WTC11 (cell line): ENCODE results near the gene LSM7. TPM values are rescaled to one million over a fixed set of nuclear protein-coding genes. Genes with fewer than 3 reads are reported as not detected.

Experiments
- ATAC-seq: fragments of 200-7000 bp; cut with Tn5 transposase; 2 replicates; pipeline ENCODE4 v1.10.0; 2021; ENCODE audit warnings: mild to moderate bottlenecking, moderate library complexity
- CTCF ChIA-PET: fragments of 300-600 bp; sonication (Branson Sonifier 250); formaldehyde crosslinking; loops from one replicate; lab custom pipeline; 2021; ENCODE audit warnings: antibody characterized with exemption; lab: Charles Lee
- POLR2A ChIA-PET: fragments of 350-600 bp; sonication (Branson Sonifier 250); formaldehyde crosslinking; loops from one replicate; lab custom pipeline; 2021; ENCODE audit warnings: antibody characterized with exemption; lab: Charles Lee
- DNase-seq: peaks from one replicate; pipeline ENCODE4 v3.0.0; 2021; ENCODE audit warnings: low spot score
- H3K27ac Mint-ChIP-seq: 2 replicates; pipeline ENCODE4 v1.8.0; 2021; ENCODE audit warnings: mixed read lengths
- H3K27me3 Mint-ChIP-seq: 2 replicates; pipeline ENCODE4 v1.8.0; 2021; ENCODE audit warnings: low read depth, mild to moderate bottlenecking, moderate library complexity, mixed read lengths
- H3K36me3 Mint-ChIP-seq: 2 replicates; pipeline ENCODE4 v1.8.0; 2021; ENCODE audit warnings: mixed read lengths
- H3K4me1 Mint-ChIP-seq: 2 replicates; pipeline ENCODE4 v1.8.0; 2022; ENCODE audit warnings: mixed read lengths
- H3K4me3 Mint-ChIP-seq: 2 replicates; pipeline ENCODE4 v1.8.0; 2021; ENCODE audit warnings: mild to moderate bottlenecking, moderate library complexity, mixed read lengths
- H3K9me3 Mint-ChIP-seq: 2 replicates; pipeline ENCODE4 v1.8.0; 2021; ENCODE audit warnings: mixed read lengths
- ATF1 ChIP-seq: sonication (generic); formaldehyde crosslinking; IDR thresholded peaks from 2 replicates; pipeline ENCODE4 v1.8.1; 2023; ENCODE audit warnings: mild to moderate bottlenecking, moderate library complexity, missing genetic modification reagents
- CDX4 ChIP-seq: fragments of 250-450 bp; sonication (Bioruptor Pico); IDR thresholded peaks from 2 replicates; pipeline ENCODE4 v1.9.0; 2021; ENCODE audit warnings: moderate library complexity, mild to moderate bottlenecking, inconsistent platforms, borderline replicate concordance
- ELF4 ChIP-seq: sonication (generic); formaldehyde crosslinking; IDR thresholded peaks from 2 replicates; pipeline ENCODE4 v1.8.1; 2022; ENCODE audit warnings: low read depth, mild to moderate bottlenecking, moderate library complexity, missing genetic modification reagents
- HMGA2 ChIP-seq: fragments of 250-450 bp; sonication (Bioruptor Pico); IDR thresholded peaks from 2 replicates; pipeline ENCODE4 v1.4.0; 2021; ENCODE audit warnings: mild to moderate bottlenecking, moderate library complexity
- HMGXB4 ChIP-seq: sonication (generic); formaldehyde crosslinking; IDR thresholded peaks from 2 replicates; pipeline ENCODE4 v1.8.1; 2023; ENCODE audit warnings: mild to moderate bottlenecking, moderate library complexity, missing genetic modification reagents
- JUN ChIP-seq: sonication (generic); formaldehyde crosslinking; IDR thresholded peaks from 2 replicates; pipeline ENCODE4 v1.8.0; 2023; ENCODE audit warnings: mild to moderate bottlenecking, missing genetic modification reagents
- MYBL2 ChIP-seq: sonication (generic); formaldehyde crosslinking; IDR thresholded peaks from 2 replicates; pipeline ENCODE4 v1.8.1; 2023; ENCODE audit warnings: mild to moderate bottlenecking, moderate library complexity, missing genetic modification reagents
- NFATC4 ChIP-seq: fragments of 250-450 bp; sonication (Bioruptor Pico); IDR thresholded peaks from 2 replicates; pipeline ENCODE4 v1.9.0; 2021; ENCODE audit warnings: mild to moderate bottlenecking
- OVOL2 ChIP-seq: fragments of 250-450 bp; sonication (Bioruptor Pico); IDR thresholded peaks from 2 replicates; pipeline ENCODE4 v1.9.0; 2021; ENCODE audit warnings: mild to moderate bottlenecking, borderline replicate concordance
- SMAD4 ChIP-seq: sonication (generic); formaldehyde crosslinking; IDR thresholded peaks from 2 replicates; pipeline ENCODE4 v1.8.0; 2022; ENCODE audit warnings: mild to moderate bottlenecking, missing genetic modification reagents
- SP1 ChIP-seq: sonication (generic); formaldehyde crosslinking; conservative IDR thresholded peaks from 2 replicates; pipeline ENCODE4 v1.8.1; 2022; ENCODE audit warnings: missing genetic modification reagents
- ZBTB21 ChIP-seq: sonication (generic); formaldehyde crosslinking; IDR thresholded peaks from 2 replicates; pipeline ENCODE4 v1.8.1; 2023; ENCODE audit warnings: mild to moderate bottlenecking, missing genetic modification reagents, borderline replicate concordance
- ZNF263 ChIP-seq: sonication (generic); formaldehyde crosslinking; IDR thresholded peaks from 2 replicates; pipeline ENCODE4 v1.8.1; 2022; ENCODE audit warnings: low read depth, mild to moderate bottlenecking, moderate library complexity, missing genetic modification reagents
- ZNF671 ChIP-seq: fragments of 250-450 bp; sonication (Bioruptor Pico); IDR thresholded peaks from 2 replicates; pipeline ENCODE4 v1.8.0; 2021; ENCODE audit warnings: mild to moderate bottlenecking
- total RNA-seq: library from RNA; stranded (reverse); gene quantifications from 3 replicates; pipeline ENCODE4 v1.2.3, GENCODE V29; 2021
- TF ChIP-seq, protein P1 (sequence below): sonication (generic); formaldehyde crosslinking; IDR thresholded peaks from 2 replicates; pipeline ENCODE4 v1.8.0; 2023; ENCODE audit warnings: missing genetic modification reagents
- TF ChIP-seq, protein P2 (sequence below): fragments of 250-450 bp; sonication (Bioruptor Pico); IDR thresholded peaks from 2 replicates; pipeline ENCODE4 v1.9.0; 2021; ENCODE audit warnings: mild to moderate bottlenecking
- TF ChIP-seq, protein P3 (sequence below): sonication (generic); formaldehyde crosslinking; IDR thresholded peaks from 2 replicates; pipeline ENCODE4 v1.8.0; 2023; ENCODE audit warnings: mild to moderate bottlenecking, missing genetic modification reagents
- TF ChIP-seq, protein P4 (sequence below): sonication (generic); formaldehyde crosslinking; IDR thresholded peaks from 2 replicates; pipeline ENCODE4 v1.8.1; 2023; ENCODE audit warnings: mild to moderate bottlenecking, missing genetic modification reagents, moderate library complexity
- TF ChIP-seq, protein P5 (sequence below): sonication (generic); formaldehyde crosslinking; IDR thresholded peaks from 2 replicates; pipeline ENCODE4 v1.8.0; 2022; ENCODE audit warnings: missing genetic modification reagents

LSM7 gene
- total RNA-seq, 1 experiment from 2014 or later: 245 TPM

DNA sequence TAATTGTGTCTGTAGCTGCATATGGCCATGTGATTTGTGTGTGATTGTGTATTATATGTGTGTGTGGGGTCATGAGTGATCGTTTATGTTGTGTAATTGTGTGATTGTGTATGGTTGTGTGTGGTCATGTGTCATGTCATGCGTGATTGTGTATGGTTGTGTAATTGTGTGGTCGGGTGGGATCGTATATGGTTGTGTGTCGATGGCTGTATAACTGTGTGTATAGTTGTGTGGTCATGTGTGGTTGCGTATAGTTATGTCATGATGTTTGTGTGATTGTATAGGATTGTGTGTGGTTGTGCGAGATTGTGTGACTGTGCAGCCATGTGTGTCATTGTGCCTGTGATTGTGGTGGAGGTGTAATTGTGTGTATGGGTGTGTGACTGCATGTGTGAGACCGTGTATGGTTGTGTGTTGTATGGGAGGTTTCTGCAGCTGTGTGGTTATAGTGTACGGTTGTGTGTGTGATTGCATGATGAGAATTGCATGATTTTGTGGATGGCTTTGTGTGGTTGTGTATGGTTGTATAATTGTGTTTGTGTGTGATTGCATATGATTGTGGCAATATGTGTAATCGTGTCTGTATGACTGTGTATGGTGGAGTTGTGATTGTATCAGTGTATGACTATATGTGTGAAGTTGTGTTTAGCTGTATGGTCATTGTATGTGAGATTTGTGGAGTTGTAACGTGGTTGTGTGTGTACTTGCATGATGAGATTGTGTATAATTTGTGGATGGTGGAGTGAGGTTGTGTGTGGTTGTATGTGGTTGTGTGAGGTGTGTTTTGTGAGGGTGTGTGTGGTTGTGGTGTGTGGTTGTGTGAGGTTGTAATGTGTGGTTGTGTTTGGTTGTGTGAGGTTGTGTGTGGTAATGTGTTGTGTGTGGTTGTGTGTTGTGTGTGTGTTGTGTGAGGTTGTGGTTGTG is 33.9 kb upstream of the LSM7 start (continued):
- TF ChIP-seq HMGXB4: no peak
- no peak for TF ChIP-seq SP1
- no peak for TF ChIP-seq SMAD4 (CRISPR knock-in tag)
- TF ChIP-seq NFATC4: no peak
- TF ChIP-seq ZNF671 (CRISPR knock-in tag): no peak

- ChIA-PET POLR2A (no interaction called here), CTCF (interaction anchor here (0.5 kb wide), 1 partner anchor 23 kb away, joined by 3 read pairs; no protein-coding TSS in a partner anchor)
- Mint-ChIP-seq H3K9me3 (no peaks in the 10 kb centered on the region), H3K4me3 (no peak overlapping the region), H3K27ac (no peak overlapping the region), H3K4me1 (peaks cover 5% of the 10 kb centered on the region), H3K36me3 (no peaks in the 10 kb centered on the region), H3K27me3 (peaks cover 11% of the 10 kb centered on the region)
- TF ChIP-seq OVOL2 (no peak), ZNF263 (no peak), ZBTB21 (CRISPR knock-in tag) (no peak), MYBL2 (no peak), JUN (CRISPR knock-in tag) (no peak), CDX4 (CRISPR knock-in tag) (no peak), ELF4 (CRISPR knock-in tag) (no peak), ATF1 (no peak), HMGA2 (CRISPR knock-in tag) (no peak)
- TF ChIP-seq, protein P1, sequence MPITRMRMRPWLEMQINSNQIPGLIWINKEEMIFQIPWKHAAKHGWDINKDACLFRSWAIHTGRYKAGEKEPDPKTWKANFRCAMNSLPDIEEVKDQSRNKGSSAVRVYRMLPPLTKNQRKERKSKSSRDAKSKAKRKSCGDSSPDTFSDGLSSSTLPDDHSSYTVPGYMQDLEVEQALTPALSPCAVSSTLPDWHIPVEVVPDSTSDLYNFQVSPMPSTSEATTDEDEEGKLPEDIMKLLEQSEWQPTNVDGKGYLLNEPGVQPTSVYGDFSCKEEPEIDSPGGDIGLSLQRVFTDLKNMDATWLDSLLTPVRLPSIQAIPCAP: no peak
- TF ChIP-seq, protein P2, sequence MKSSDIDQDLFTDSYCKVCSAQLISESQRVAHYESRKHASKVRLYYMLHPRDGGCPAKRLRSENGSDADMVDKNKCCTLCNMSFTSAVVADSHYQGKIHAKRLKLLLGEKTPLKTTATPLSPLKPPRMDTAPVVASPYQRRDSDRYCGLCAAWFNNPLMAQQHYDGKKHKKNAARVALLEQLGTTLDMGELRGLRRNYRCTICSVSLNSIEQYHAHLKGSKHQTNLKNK (CRISPR knock-in tag): no peak
- ATAC-seq (no peak), DNase-seq (no peak)
Observed at GRCh38 chr19:2361246-2362045, 33.1 kb upstream of the LSM7 start.

- H3K4me1 Mint-ChIP-seq: peaks cover 5% of the 10 kb centered on the region
- ATAC-seq: no peak
- DNase-seq: no peak
- H3K9me3 Mint-ChIP-seq: no peaks in the 10 kb centered on the region
- peak overlapping the region; percentile 44 for H3K4me3 Mint-ChIP-seq
- ChIA-PET CTCF (interaction anchor here (0.5 kb wide), 1 partner anchor 24 kb away, joined by 3 read pairs; no protein-coding TSS in a partner anchor), POLR2A (no interaction called here)
- H3K36me3 Mint-ChIP-seq: no peaks in the 10 kb centered on the region
- H3K27me3 Mint-ChIP-seq: peaks cover 11% of the 10 kb centered on the region
- H3K27ac Mint-ChIP-seq: no peak overlapping the region
- TF ChIP-seq, protein P3, sequence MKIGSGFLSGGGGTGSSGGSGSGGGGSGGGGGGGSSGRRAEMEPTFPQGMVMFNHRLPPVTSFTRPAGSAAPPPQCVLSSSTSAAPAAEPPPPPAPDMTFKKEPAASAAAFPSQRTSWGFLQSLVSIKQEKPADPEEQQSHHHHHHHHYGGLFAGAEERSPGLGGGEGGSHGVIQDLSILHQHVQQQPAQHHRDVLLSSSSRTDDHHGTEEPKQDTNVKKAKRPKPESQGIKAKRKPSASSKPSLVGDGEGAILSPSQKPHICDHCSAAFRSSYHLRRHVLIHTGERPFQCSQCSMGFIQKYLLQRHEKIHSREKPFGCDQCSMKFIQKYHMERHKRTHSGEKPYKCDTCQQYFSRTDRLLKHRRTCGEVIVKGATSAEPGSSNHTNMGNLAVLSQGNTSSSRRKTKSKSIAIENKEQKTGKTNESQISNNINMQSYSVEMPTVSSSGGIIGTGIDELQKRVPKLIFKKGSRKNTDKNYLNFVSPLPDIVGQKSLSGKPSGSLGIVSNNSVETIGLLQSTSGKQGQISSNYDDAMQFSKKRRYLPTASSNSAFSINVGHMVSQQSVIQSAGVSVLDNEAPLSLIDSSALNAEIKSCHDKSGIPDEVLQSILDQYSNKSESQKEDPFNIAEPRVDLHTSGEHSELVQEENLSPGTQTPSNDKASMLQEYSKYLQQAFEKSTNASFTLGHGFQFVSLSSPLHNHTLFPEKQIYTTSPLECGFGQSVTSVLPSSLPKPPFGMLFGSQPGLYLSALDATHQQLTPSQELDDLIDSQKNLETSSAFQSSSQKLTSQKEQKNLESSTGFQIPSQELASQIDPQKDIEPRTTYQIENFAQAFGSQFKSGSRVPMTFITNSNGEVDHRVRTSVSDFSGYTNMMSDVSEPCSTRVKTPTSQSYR (CRISPR knock-in tag): no peak
- TF ChIP-seq, protein P4, sequence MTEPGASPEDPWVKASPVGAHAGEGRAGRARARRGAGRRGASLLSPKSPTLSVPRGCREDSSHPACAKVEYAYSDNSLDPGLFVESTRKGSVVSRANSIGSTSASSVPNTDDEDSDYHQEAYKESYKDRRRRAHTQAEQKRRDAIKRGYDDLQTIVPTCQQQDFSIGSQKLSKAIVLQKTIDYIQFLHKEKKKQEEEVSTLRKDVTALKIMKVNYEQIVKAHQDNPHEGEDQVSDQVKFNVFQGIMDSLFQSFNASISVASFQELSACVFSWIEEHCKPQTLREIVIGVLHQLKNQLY (CRISPR knock-in tag): no peak
- no peak for TF ChIP-seq HMGXB4
- TF ChIP-seq, protein P5, sequence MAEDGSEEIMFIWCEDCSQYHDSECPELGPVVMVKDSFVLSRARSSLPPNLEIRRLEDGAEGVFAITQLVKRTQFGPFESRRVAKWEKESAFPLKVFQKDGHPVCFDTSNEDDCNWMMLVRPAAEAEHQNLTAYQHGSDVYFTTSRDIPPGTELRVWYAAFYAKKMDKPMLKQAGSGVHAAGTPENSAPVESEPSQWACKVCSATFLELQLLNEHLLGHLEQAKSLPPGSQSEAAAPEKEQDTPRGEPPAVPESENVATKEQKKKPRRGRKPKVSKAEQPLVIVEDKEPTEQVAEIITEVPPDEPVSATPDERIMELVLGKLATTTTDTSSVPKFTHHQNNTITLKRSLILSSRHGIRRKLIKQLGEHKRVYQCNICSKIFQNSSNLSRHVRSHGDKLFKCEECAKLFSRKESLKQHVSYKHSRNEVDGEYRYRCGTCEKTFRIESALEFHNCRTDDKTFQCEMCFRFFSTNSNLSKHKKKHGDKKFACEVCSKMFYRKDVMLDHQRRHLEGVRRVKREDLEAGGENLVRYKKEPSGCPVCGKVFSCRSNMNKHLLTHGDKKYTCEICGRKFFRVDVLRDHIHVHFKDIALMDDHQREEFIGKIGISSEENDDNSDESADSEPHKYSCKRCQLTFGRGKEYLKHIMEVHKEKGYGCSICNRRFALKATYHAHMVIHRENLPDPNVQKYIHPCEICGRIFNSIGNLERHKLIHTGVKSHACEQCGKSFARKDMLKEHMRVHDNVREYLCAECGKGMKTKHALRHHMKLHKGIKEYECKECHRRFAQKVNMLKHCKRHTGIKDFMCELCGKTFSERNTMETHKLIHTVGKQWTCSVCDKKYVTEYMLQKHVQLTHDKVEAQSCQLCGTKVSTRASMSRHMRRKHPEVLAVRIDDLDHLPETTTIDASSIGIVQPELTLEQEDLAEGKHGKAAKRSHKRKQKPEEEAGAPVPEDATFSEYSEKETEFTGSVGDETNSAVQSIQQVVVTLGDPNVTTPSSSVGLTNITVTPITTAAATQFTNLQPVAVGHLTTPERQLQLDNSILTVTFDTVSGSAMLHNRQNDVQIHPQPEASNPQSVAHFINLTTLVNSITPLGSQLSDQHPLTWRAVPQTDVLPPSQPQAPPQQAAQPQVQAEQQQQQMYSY (CRISPR knock-in tag): no peak
- TF ChIP-seq ELF4 (CRISPR knock-in tag): no peak
Observed at GRCh38 chr19:2360833-2361232, 32.4 kb upstream of the LSM7 start.
